Peyer's patch (tissue), 4 donors: ENCODE measurements around the gene GSTM4.
"Not testable (repeated sequence)": the region's sequence is repeated elsewhere in the genome, so short reads cannot be mapped to it uniquely, and the experiment has no call there.

Experiments
- POLR2A ChIP-seq, 2 donors: fragments of 450-650 bp; IDR thresholded peaks; one replicate each; pipeline ENCODE4 v1.5.1; 2017; ENCODE audit warnings: antibody characterized with exemption in 2 of 2, mild to moderate bottlenecking in 2 of 2, moderate library complexity in 2 of 2
- TF ChIP-seq, protein P1 (sequence below), 6 experiments: fragments of 450-650 bp in 4 of 6; fragments of 200-600 bp in 2 of 6; sonication (generic) in 1 of 6; IDR thresholded peaks; one replicate each; pipeline ENCODE4 v1.5.1; 2017 to 2019; ENCODE audit warnings: antibody characterized with exemption in 6 of 6, mild to moderate bottlenecking in 3 of 6, moderate library complexity in 1 of 6

DNA sequence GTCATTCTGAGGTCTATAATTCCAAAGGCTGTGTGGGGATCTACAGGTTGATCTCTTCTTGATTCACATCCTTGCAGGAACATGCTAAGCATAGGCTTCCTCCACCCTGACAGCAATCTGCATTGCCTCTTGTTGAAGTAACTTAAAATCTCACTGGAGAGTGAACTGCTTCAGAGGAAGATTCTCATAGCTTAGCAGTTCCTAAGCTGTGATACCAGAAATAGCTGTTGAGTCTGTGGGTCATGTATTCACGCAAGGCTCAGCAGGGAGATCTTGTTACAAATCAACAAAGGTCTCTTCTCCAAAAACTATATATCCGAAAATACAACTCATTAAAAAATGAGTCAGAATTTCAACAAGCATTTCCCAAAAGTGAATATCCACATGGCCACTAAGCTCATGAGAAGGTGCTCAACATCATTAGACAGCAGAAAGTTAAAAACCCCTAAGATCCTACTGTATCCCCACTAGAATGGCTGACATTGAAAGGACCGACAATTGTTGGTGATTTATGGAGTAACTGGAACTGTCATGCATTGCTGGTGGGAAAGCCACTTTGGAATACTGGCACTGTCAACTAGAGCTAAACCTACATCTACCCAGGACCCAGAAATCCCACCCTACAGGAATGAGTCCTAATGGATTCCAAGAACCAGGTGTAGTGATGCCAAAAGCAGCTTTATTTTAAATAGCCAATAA, 20.9 kb downstream of the GSTM4 start:
- TF ChIP-seq, protein P1, sequence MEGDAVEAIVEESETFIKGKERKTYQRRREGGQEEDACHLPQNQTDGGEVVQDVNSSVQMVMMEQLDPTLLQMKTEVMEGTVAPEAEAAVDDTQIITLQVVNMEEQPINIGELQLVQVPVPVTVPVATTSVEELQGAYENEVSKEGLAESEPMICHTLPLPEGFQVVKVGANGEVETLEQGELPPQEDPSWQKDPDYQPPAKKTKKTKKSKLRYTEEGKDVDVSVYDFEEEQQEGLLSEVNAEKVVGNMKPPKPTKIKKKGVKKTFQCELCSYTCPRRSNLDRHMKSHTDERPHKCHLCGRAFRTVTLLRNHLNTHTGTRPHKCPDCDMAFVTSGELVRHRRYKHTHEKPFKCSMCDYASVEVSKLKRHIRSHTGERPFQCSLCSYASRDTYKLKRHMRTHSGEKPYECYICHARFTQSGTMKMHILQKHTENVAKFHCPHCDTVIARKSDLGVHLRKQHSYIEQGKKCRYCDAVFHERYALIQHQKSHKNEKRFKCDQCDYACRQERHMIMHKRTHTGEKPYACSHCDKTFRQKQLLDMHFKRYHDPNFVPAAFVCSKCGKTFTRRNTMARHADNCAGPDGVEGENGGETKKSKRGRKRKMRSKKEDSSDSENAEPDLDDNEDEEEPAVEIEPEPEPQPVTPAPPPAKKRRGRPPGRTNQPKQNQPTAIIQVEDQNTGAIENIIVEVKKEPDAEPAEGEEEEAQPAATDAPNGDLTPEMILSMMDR (IDR thresholded peaks at IDR 0.05) = not testable (repeated sequence)
- not testable (repeated sequence) for TF ChIP-seq POLR2A (IDR thresholded peaks at IDR 0.05)
